SH-SY5Y (cell line): ENCODE data around the gene HOXC10.

Experiments used
- GATA2 ChIP-seq: IDR thresholded peaks from 2 replicates; pipeline ENCODE4 v1.6.1; 2011; ENCODE audit warnings: mild to moderate bottlenecking, low read depth, low read length
- GATA3 ChIP-seq: IDR thresholded peaks from 2 replicates; pipeline ENCODE4 v1.6.1; 2011; ENCODE audit warnings: low read depth, mild to moderate bottlenecking, low read length, moderate library complexity

DNA sequence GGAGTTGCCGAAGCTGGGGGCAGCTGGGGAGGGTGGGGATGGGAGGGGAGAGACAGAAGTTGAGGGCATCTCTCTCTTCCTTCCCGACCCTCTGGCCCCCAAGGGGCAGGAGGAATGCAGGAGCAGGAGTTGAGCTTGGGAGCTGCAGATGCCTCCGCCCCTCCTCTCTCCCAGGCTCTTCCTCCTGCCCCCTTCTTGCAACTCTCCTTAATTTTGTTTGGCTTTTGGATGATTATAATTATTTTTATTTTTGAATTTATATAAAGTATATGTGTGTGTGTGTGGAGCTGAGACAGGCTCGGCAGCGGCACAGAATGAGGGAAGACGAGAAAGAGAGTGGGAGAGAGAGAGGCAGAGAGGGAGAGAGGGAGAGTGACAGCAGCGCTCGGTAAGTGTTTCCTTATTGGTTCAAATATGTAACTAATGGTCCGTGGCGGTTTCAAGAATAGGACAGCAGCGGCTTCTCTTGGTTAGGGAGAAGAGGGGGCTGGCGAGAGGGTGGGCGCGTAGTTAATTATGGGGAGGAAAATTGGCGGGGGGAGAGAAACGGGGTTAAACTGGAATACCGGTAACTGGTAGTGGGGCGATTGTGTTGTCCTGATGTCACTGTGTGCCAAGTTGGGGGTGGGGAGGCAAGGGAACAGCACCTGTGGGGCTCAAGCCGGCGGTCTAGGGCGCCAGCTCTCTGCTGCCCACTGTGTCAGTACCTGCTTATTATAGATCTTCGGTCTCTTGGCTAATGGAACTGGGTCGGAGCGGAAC is 32.3 kb downstream of the HOXC10 start:
- TF ChIP-seq GATA2 (no peak), GATA3 (no peak)
